ENCODE data around the gene FAM124B.

DNA sequence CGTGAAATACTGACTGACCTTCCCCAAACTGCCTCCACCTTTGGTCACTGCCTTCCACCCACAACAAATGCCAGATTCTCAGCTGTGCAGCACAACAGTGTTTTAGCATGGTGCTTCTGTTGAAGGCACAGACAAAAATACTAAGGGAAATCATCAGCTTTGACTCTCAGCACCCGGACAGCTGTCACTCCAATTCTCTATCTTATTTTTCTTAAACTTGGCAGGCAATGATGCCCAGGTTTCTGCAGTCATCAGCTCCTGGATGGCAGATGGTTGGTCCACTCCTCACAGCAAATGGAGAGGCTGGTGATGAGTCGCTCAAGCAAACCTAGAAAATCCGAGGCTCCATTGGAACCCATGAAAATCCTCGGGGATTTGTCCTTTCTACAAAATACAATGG is 2.9 kb upstream of the FAM124B start:
- TF ChIP-seq EP300 (IDR thresholded peaks at IDR 0.05; ENCODE audit: borderline replicate concordance in 1 of 2, low read depth in 1 of 2, low read length in 1 of 2) (no peak), YY1 (IDR thresholded peaks at IDR 0.05; ENCODE audit: low read depth) (no peak), SIN3A (IDR thresholded peaks at IDR 0.05; ENCODE audit: borderline replicate concordance, low read depth, low read length) (no peak), TAF1 (IDR thresholded peaks at IDR 0.05; ENCODE audit: borderline replicate concordance, low read depth, low read length) (no peak), RFX5 (IDR thresholded peaks at IDR 0.05; ENCODE audit: low read length) (no peak), POLR2AphosphoS5 (IDR thresholded peaks at IDR 0.05; ENCODE audit: low read depth, low read length) (no peak), MAX (IDR thresholded peaks at IDR 0.05; ENCODE audit: low read depth) (no peak), SMC3 (IDR thresholded peaks at IDR 0.05; ENCODE audit: low read depth, low read length) (no peak), NFIC (IDR thresholded peaks at IDR 0.05; ENCODE audit: borderline replicate concordance) (no peak), RAD21 (IDR thresholded peaks at IDR 0.05; ENCODE audit: low read length) (no peak), TEAD4 (IDR thresholded peaks at IDR 0.05; ENCODE audit: borderline replicate concordance, insufficient read depth) (no peak)
- TF ChIP-seq, protein P1, sequence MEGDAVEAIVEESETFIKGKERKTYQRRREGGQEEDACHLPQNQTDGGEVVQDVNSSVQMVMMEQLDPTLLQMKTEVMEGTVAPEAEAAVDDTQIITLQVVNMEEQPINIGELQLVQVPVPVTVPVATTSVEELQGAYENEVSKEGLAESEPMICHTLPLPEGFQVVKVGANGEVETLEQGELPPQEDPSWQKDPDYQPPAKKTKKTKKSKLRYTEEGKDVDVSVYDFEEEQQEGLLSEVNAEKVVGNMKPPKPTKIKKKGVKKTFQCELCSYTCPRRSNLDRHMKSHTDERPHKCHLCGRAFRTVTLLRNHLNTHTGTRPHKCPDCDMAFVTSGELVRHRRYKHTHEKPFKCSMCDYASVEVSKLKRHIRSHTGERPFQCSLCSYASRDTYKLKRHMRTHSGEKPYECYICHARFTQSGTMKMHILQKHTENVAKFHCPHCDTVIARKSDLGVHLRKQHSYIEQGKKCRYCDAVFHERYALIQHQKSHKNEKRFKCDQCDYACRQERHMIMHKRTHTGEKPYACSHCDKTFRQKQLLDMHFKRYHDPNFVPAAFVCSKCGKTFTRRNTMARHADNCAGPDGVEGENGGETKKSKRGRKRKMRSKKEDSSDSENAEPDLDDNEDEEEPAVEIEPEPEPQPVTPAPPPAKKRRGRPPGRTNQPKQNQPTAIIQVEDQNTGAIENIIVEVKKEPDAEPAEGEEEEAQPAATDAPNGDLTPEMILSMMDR (IDR thresholded peaks at IDR 0.05): no peak
- TF ChIP-seq, protein P2, sequence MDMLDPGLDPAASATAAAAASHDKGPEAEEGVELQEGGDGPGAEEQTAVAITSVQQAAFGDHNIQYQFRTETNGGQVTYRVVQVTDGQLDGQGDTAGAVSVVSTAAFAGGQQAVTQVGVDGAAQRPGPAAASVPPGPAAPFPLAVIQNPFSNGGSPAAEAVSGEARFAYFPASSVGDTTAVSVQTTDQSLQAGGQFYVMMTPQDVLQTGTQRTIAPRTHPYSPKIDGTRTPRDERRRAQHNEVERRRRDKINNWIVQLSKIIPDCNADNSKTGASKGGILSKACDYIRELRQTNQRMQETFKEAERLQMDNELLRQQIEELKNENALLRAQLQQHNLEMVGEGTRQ (IDR thresholded peaks at IDR 0.05; ENCODE audit: borderline replicate concordance, low read depth, low read length): no peak
- TF ChIP-seq, protein P3, sequence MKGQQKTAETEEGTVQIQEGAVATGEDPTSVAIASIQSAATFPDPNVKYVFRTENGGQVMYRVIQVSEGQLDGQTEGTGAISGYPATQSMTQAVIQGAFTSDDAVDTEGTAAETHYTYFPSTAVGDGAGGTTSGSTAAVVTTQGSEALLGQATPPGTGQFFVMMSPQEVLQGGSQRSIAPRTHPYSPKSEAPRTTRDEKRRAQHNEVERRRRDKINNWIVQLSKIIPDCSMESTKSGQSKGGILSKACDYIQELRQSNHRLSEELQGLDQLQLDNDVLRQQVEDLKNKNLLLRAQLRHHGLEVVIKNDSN (IDR thresholded peaks at IDR 0.05; ENCODE audit: borderline replicate concordance, low read depth): no peak
